Measurements from ENCODE around the gene NCOR2.

- no peak for TF ChIP-seq CTCF (IDR thresholded peaks at IDR 0.05)
- TF ChIP-seq POLR2A (IDR thresholded peaks at IDR 0.05), result no peak
- no peak for TF ChIP-seq EP300 (IDR thresholded peaks at IDR 0.05)
These were observed 21.6 kb downstream of the NCOR2 start for GRCh38 chr12:124545508-124546418.

Data from ovary (tissue), 3 donors.